HL-60 (cell line): ENCODE measurements around the gene MROH7.

Experiments
- DNase-seq, 2 experiments: peaks; one replicate each; pipeline ENCODE4 v3.0.0-alpha.2; 2010 to 2020; ENCODE audit warnings: low read depth in 1 of 2, low spot score in 1 of 2
- H3K27ac ChIP-seq: fragments of 250-450 bp; sonication (Bioruptor Pico); replicated peaks from 2 replicates; pipeline ENCODE4 v1.5.1; 2020; ENCODE audit warnings: mild to moderate bottlenecking, moderate library complexity
- H3K27me3 ChIP-seq: fragments of 250-450 bp; sonication (Bioruptor Pico); 2 replicates; pipeline ENCODE4 v1.5.1; 2021; ENCODE audit warnings: mild to moderate bottlenecking, moderate library complexity; ENCODE audit not compliant: insufficient read depth, poor library complexity, severe bottlenecking
- H3K4me3 ChIP-seq: replicated peaks from 2 replicates; pipeline ENCODE4 v1.5.1; 2011; ENCODE audit warnings: mild to moderate bottlenecking, control low read depth, low read length; ENCODE audit not compliant: insufficient read depth
- GABPA ChIP-seq: IDR thresholded peaks from 2 replicates; pipeline ENCODE4 v1.6.1; 2012; ENCODE audit warnings: low read depth
- POLR2AphosphoS5 ChIP-seq: IDR thresholded peaks from 2 replicates; pipeline ENCODE4 v1.6.1; 2012; ENCODE audit warnings: low read depth
- SPI1 ChIP-seq: IDR thresholded peaks from 2 replicates; pipeline ENCODE4 v1.6.1; 2012; ENCODE audit warnings: low read depth, mild to moderate bottlenecking, borderline replicate concordance
- TF ChIP-seq, protein P1 (sequence below): IDR thresholded peaks from one replicate; pipeline ENCODE4 v1.5.1; 2011; ENCODE audit warnings: low read length, control low read depth, inconsistent platforms; ENCODE audit not compliant: insufficient read depth
- TF ChIP-seq, protein P2 (sequence below): IDR thresholded peaks from 2 replicates; pipeline ENCODE4 v1.6.1; 2012; ENCODE audit warnings: low read depth; ENCODE audit not compliant: insufficient replicate concordance

MROH7 gene

DNA sequence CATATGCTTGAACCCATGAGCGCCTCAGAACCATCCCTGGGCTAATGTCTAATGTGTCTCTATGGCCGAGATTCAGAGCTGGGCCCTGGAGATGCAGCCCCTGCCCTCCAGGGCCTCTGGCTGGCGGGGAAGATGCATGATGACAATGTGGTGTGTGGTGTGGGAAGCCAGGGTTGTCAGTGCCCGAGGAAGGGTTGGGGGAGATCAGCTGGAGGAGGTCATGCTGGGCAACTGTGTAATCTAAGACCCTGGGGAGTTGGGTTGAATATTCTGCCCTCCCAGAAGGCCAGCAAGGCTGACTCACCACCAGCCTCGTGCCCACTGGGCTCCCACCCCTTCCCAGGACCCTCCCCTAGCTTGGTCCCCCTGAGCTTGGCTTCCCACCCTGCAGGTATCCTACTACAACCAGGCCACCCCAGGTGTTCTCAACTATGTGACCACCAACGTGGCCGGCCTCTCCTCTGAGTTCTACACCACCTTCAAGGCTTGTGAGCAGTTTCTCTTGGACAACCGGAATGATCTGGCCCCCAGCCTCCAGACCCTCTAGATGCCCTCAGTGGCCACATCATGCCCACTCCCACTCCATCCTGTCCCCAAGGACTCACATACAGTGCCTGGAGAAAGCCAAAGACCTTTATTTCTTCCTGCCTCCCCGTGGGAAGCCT, 32.9 kb upstream of the MROH7 start:
- no peaks in the 10 kb centered on the region for H3K27me3 ChIP-seq
- no peak for TF ChIP-seq GABPA
- TF ChIP-seq, protein P1, sequence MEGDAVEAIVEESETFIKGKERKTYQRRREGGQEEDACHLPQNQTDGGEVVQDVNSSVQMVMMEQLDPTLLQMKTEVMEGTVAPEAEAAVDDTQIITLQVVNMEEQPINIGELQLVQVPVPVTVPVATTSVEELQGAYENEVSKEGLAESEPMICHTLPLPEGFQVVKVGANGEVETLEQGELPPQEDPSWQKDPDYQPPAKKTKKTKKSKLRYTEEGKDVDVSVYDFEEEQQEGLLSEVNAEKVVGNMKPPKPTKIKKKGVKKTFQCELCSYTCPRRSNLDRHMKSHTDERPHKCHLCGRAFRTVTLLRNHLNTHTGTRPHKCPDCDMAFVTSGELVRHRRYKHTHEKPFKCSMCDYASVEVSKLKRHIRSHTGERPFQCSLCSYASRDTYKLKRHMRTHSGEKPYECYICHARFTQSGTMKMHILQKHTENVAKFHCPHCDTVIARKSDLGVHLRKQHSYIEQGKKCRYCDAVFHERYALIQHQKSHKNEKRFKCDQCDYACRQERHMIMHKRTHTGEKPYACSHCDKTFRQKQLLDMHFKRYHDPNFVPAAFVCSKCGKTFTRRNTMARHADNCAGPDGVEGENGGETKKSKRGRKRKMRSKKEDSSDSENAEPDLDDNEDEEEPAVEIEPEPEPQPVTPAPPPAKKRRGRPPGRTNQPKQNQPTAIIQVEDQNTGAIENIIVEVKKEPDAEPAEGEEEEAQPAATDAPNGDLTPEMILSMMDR, result no peak
- TF ChIP-seq, protein P2, sequence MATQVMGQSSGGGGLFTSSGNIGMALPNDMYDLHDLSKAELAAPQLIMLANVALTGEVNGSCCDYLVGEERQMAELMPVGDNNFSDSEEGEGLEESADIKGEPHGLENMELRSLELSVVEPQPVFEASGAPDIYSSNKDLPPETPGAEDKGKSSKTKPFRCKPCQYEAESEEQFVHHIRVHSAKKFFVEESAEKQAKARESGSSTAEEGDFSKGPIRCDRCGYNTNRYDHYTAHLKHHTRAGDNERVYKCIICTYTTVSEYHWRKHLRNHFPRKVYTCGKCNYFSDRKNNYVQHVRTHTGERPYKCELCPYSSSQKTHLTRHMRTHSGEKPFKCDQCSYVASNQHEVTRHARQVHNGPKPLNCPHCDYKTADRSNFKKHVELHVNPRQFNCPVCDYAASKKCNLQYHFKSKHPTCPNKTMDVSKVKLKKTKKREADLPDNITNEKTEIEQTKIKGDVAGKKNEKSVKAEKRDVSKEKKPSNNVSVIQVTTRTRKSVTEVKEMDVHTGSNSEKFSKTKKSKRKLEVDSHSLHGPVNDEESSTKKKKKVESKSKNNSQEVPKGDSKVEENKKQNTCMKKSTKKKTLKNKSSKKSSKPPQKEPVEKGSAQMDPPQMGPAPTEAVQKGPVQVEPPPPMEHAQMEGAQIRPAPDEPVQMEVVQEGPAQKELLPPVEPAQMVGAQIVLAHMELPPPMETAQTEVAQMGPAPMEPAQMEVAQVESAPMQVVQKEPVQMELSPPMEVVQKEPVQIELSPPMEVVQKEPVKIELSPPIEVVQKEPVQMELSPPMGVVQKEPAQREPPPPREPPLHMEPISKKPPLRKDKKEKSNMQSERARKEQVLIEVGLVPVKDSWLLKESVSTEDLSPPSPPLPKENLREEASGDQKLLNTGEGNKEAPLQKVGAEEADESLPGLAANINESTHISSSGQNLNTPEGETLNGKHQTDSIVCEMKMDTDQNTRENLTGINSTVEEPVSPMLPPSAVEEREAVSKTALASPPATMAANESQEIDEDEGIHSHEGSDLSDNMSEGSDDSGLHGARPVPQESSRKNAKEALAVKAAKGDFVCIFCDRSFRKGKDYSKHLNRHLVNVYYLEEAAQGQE, result no peak
- TF ChIP-seq SPI1, result no peak
- TF ChIP-seq POLR2AphosphoS5, result no peak
- DNase-seq, result no peak
- H3K27ac ChIP-seq, result no peak overlapping the region
- H3K4me3 ChIP-seq, result no peak overlapping the region

DNA sequence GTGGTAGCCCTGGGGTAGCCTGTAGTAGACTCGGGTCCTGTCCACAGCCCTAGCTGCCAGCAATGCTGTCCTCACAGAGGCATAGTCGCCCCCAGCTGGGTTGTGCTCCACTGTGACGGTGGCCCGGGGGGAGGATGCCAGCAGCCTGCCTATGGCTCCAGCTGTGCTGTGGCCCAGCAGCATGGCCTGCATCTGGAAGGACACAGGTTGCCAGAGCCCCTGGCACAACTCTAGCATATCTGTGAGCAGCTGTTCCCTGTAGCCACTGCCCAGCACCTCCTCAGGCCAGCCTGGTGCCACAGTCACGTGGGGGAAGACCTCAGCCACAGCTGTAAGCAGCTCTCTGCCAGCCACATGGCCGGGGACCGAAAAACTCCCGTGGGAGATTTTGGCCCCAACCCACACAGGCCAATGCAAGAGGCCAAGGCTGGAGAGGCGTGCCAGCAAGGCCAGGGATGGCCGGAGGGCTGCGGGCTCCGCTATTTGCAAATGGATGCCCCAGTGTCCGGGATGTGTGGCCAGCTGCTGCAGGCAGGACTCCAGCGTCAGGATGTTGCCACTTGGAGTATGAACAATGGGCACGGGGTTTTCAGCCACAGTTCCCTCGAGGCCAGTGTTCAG, 32.2 kb upstream of the MROH7 start:
- Histone ChIP-seq H3K4me3 (no peak overlapping the region), H3K27ac (no peak overlapping the region), H3K27me3 (no peaks in the 10 kb centered on the region)
- TF ChIP-seq, protein P1, result no peak
- no peak for DNase-seq

DNA sequence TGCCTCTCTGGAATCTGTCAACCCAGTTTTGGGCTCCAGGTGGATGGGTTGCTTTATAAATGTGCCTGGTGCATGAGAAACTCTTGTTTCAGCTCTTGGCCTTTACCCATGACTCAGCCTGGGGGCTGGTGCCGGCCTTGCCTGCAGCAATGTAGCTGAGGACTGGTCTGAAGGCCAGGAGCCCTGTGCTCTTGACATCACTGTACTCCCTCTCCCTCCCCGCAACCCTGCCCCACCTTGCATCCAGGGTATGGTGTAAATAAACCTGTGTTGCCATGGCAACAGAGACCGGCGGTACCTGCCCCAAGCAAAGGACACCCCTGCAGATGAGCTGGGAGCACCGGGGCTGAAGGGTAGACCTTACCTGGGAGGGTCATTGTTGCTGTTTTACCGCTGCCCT, 31.5 kb upstream of the MROH7 start:
- H3K27ac ChIP-seq, result no peak overlapping the region
- H3K27me3 ChIP-seq, result no peaks in the 10 kb centered on the region
- H3K4me3 ChIP-seq, result no peak overlapping the region
- no peak for TF ChIP-seq GABPA
- TF ChIP-seq, protein P1, result no peak
- TF ChIP-seq, protein P2, result no peak
- TF ChIP-seq SPI1, result no peak
- TF ChIP-seq POLR2AphosphoS5, result no peak
- no peak for DNase-seq
